ENCODE measurements around the gene CSTF2T.
"Not testable (repeated sequence)": the region's sequence is repeated elsewhere in the genome, so short reads cannot be mapped to it uniquely, and the experiment has no call there.

The CSTF2T gene

GRCh38 chr10:51698473-51699063 lies 827 bp downstream of the CSTF2T start:
- no peak for DNase-seq (ENCODE audit: low read depth in 2 of 2)

- no peak for DNase-seq (ENCODE audit: low read depth in 2 of 2)
Observed at GRCh38 chr10:51696251-51696650, 3.1 kb downstream of the CSTF2T start.

GRCh38 chr10:51694086-51694768 lies 5.2 kb downstream of the CSTF2T start:
- no peak for DNase-seq (ENCODE audit: low read depth in 2 of 2)

GRCh38 chr10:51691135-51691534 lies 8.3 kb downstream of the CSTF2T start:
- DNase-seq (ENCODE audit: low read depth in 2 of 2) = no peak

- no peak for DNase-seq (ENCODE audit: low read depth in 2 of 2)
Observed at GRCh38 chr10:51689536-51689935, 9.9 kb downstream of the CSTF2T start.

GRCh38 chr10:51688826-51689225 lies 10.6 kb downstream of the CSTF2T start:
- not testable (repeated sequence) for DNase-seq (ENCODE audit: low read depth in 2 of 2)

- no peak for DNase-seq (ENCODE audit: low read depth in 2 of 2)
Observed at GRCh38 chr10:51687296-51687695, 12.1 kb downstream of the CSTF2T start.

- no peak for DNase-seq (ENCODE audit: low read depth in 2 of 2)
Observed at GRCh38 chr10:51685768-51686167, 13.6 kb downstream of the CSTF2T start.

- DNase-seq (ENCODE audit: low read depth in 2 of 2) = peak; percentile 22 to 26
Observed at GRCh38 chr10:51683031-51683691, 16.2 kb downstream of the CSTF2T start.

GRCh38 chr10:51679841-51680240 lies 19.6 kb downstream of the CSTF2T start:
- DNase-seq (ENCODE audit: low read depth in 2 of 2) = no peak

- no peak for DNase-seq (ENCODE audit: low read depth in 2 of 2)
Observed at GRCh38 chr10:51675088-51675487, 24.3 kb downstream of the CSTF2T start.

- no peak for DNase-seq (ENCODE audit: low read depth in 2 of 2)
Observed at GRCh38 chr10:51672039-51672535, 27.3 kb downstream of the CSTF2T start.

- no peak for DNase-seq (ENCODE audit: low read depth in 2 of 2)
Observed at GRCh38 chr10:51669041-51669440, 30.4 kb downstream of the CSTF2T start.

GRCh38 chr10:51668336-51668689 lies 31.1 kb downstream of the CSTF2T start:
- DNase-seq (ENCODE audit: low read depth in 2 of 2) = no peak

GRCh38 chr10:51667678-51668335 lies 31.6 kb downstream of the CSTF2T start:
- peak in 1 of 2 experiments; percentile 22 for DNase-seq (ENCODE audit: low read depth in 2 of 2)

- DNase-seq (ENCODE audit: low read depth in 2 of 2) = no peak
Observed at GRCh38 chr10:51666456-51666855, 32.9 kb downstream of the CSTF2T start.

GRCh38 chr10:51663086-51663485 lies 36.3 kb downstream of the CSTF2T start:
- peak in 1 of 2 experiments; percentile 28 for DNase-seq (ENCODE audit: low read depth in 2 of 2)

GRCh38 chr10:51659344-51659743 lies 40.1 kb downstream of the CSTF2T start:
- no peak for DNase-seq (ENCODE audit: low read depth in 2 of 2)

- no peak for DNase-seq (ENCODE audit: low read depth in 2 of 2)
Observed at GRCh38 chr10:51658000-51658399, 41.4 kb downstream of the CSTF2T start.

GRCh38 chr10:51656503-51656902 lies 42.9 kb downstream of the CSTF2T start:
- DNase-seq (ENCODE audit: low read depth in 2 of 2) = no peak

GRCh38 chr10:51654918-51655317 lies 44.5 kb downstream of the CSTF2T start:
- DNase-seq (ENCODE audit: low read depth in 2 of 2) = peak; percentile 46 to 48

GRCh38 chr10:51653025-51653424 lies 46.4 kb downstream of the CSTF2T start:
- DNase-seq (ENCODE audit: low read depth in 2 of 2) = peak; percentile 55 to 56

Data from fibroblast of skin of left quadriceps (primary cell).